Breast epithelium (tissue), 4 donors: ENCODE data around the gene CCDC117. TPM values are rescaled to one million over a fixed set of nuclear protein-coding genes. Genes with fewer than 3 reads are reported as not detected.

Source experiments
- DNase-seq, 2 donors: peaks; one replicate each; pipeline ENCODE4 v3.0.0-alpha.2; 2019; ENCODE audit warnings: low spot score in 2 of 2
- H3K27ac ChIP-seq, 2 donors: fragments of 200-600 bp; sonication (generic) in 1 of 2; one replicate each; pipeline ENCODE4 v1.5.1; 2016 to 2019; ENCODE audit warnings: mild to moderate bottlenecking in 1 of 2
- H3K27me3 ChIP-seq, 2 donors: fragments of 200-600 bp; sonication (generic) in 1 of 2; one replicate each; pipeline versions ENCODE4 v1.5.1 to v1.6.0; 2017 to 2019; ENCODE audit warnings: control low read depth in 1 of 2, mild to moderate bottlenecking in 1 of 2
- H3K36me3 ChIP-seq: fragments of 200-600 bp; one replicate; pipeline ENCODE4 v1.5.1; 2019
- H3K4me1 ChIP-seq, 2 donors: fragments of 200-600 bp; sonication (generic); one replicate each; pipeline ENCODE4 v1.5.1; 2016 to 2019; ENCODE audit warnings: control low read depth in 1 of 2
- H3K4me3 ChIP-seq, 3 donors: fragments of 200-600 bp; sonication (generic); 1 replicate in 2 of 3; 2 replicates in 1 of 3; pipeline ENCODE4 v1.5.1; 2016 to 2019; ENCODE audit warnings: mild to moderate bottlenecking in 3 of 3, moderate library complexity in 2 of 3
- H3K9me3 ChIP-seq, 2 donors: fragments of 200-600 bp; sonication (generic) in 1 of 2; one replicate each; pipeline ENCODE4 v1.5.1; 2016 to 2019; ENCODE audit warnings: control low read depth in 1 of 2
- POLR2A ChIP-seq: fragments of 450-650 bp; IDR thresholded peaks from one replicate; pipeline ENCODE4 v1.6.1; 2016; ENCODE audit warnings: antibody characterized with exemption, mild to moderate bottlenecking, moderate library complexity
- POLR2AphosphoS5 ChIP-seq, 3 donors: sonication (generic); formaldehyde crosslinking; IDR thresholded peaks; one replicate each; pipeline ENCODE4 v1.6.1; 2017; ENCODE audit warnings: antibody characterized with exemption in 3 of 3
- intact Hi-C: fragments of 100-400 bp; cut with DNase I; formaldehyde crosslinking; loops from one replicate; pipeline ENCODE4 v1.15.1; 2023; ENCODE audit warnings: low total_unique reads
- total RNA-seq, 3 donors: library from RNA; depleted of rRNA; stranded (reverse); fragments of >200 nt; gene quantifications; one replicate each; pipeline ENCODE4 v1.1.0, GENCODE V29; 2016
- TF ChIP-seq, protein P1 (sequence below), 3 donors: fragments of 450-650 bp; IDR thresholded peaks; one replicate each; pipeline ENCODE4 v1.5.1; 2016 to 2017; ENCODE audit warnings: antibody characterized with exemption in 3 of 3, mild to moderate bottlenecking in 3 of 3, moderate library complexity in 3 of 3

The CCDC117 gene
- total RNA-seq, 3 donors from 2014 or later = 19.5 to 33.5 (median 23.9) TPM

GRCh38 chr22:28835630-28836189 lies 63.2 kb downstream of the CCDC117 start:
- H3K4me3 ChIP-seq = no peak overlapping the region
- DNase-seq = no peak
- no peaks in the 10 kb centered on the region for H3K9me3 ChIP-seq
- no peak overlapping the region for H3K27ac ChIP-seq
- no peaks in the 10 kb centered on the region for H3K27me3 ChIP-seq
- intact Hi-C loops = loop anchor here (10.0 kb wide), 1 partner anchor 231 kb away; no protein-coding TSS in a partner anchor
- no peaks in the 10 kb centered on the region for H3K4me1 ChIP-seq
- TF ChIP-seq POLR2AphosphoS5 (IDR thresholded peaks at IDR 0.05) = no peak
- no peak for TF ChIP-seq POLR2A
- TF ChIP-seq, protein P1, sequence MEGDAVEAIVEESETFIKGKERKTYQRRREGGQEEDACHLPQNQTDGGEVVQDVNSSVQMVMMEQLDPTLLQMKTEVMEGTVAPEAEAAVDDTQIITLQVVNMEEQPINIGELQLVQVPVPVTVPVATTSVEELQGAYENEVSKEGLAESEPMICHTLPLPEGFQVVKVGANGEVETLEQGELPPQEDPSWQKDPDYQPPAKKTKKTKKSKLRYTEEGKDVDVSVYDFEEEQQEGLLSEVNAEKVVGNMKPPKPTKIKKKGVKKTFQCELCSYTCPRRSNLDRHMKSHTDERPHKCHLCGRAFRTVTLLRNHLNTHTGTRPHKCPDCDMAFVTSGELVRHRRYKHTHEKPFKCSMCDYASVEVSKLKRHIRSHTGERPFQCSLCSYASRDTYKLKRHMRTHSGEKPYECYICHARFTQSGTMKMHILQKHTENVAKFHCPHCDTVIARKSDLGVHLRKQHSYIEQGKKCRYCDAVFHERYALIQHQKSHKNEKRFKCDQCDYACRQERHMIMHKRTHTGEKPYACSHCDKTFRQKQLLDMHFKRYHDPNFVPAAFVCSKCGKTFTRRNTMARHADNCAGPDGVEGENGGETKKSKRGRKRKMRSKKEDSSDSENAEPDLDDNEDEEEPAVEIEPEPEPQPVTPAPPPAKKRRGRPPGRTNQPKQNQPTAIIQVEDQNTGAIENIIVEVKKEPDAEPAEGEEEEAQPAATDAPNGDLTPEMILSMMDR (IDR thresholded peaks at IDR 0.05) = no peak
- H3K36me3 ChIP-seq = no peaks in the 10 kb centered on the region

DNA sequence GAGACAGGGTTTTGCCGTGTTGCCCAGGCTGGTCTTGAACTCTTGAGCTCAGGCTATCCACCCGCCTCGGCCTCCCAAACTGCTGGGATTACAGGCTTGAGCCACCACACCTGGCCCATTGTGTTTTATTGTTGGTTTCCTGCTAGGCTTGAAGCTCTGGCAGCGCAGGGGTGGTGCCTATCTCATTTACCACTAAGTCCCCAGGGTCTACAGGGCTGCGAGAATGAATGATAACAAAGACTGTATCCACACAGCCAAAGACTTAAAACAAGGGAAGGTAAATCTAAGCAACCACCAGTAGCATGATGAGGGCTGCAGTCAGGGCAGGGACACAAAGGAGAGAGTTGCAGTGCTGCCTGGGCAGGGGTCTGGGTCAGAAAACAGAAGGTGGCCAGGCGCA lies 65.1 kb downstream of the CCDC117 start:
- H3K9me3 ChIP-seq = no peaks in the 10 kb centered on the region
- H3K4me3 ChIP-seq = no peak overlapping the region
- intact Hi-C loops = loop anchor here (10.0 kb wide), 1 partner anchor 233 kb away; no protein-coding TSS in a partner anchor
- no peak overlapping the region for H3K27ac ChIP-seq
- no peaks in the 10 kb centered on the region for H3K36me3 ChIP-seq
- TF ChIP-seq POLR2AphosphoS5 (IDR thresholded peaks at IDR 0.05) (no peak), POLR2A (no peak)
- TF ChIP-seq, protein P1 (IDR thresholded peaks at IDR 0.05) = no peak
- DNase-seq = no peak
- H3K27me3 ChIP-seq = no peaks in the 10 kb centered on the region
- no peaks in the 10 kb centered on the region for H3K4me1 ChIP-seq

Other genes with a start within 250 kb of the CCDC117 start
- gene TTC28, start 92.9 kb upstream of the CCDC117 start, total RNA-seq = 10 to 100 TPM; 33.5 to 43.3 (median 40.2) TPM
- 10 to 100 TPM in 1 of 3 donors, 1 to 10 TPM in 2; 3.8 to 13.2 (median 6.2) TPM for gene CHEK2, start 30.9 kb upstream of the CCDC117 start, total RNA-seq
- 10 to 100 TPM; 25.3 to 49.3 (median 32.4) TPM for gene HSCB, start 30.7 kb upstream of the CCDC117 start, total RNA-seq
- gene XBP1, start 27.9 kb downstream of the CCDC117 start, total RNA-seq = 1,000 to 10,000 TPM in 2 of 3 donors, 100 to 1,000 TPM in 1; 156 to 1,772 (median 1,383) TPM
- 1 to 10 TPM; 6.9 to 7.9 (median 6.9) TPM for gene ZNRF3, start 110.9 kb downstream of the CCDC117 start, total RNA-seq